HepG2 (cell line): Measurements from ENCODE around the gene DAG1. TPM values are rescaled to one million over a fixed set of nuclear protein-coding genes. Genes with fewer than 3 reads are reported as not detected.

ENCODE experiments used
- ARID2 ChIP-seq: sonication (generic); formaldehyde crosslinking; IDR thresholded peaks from 2 replicates; pipeline ENCODE4 v1.8.1; 2022; ENCODE audit warnings: mild to moderate bottlenecking, missing genetic modification reagents, borderline replicate concordance
- FOXA3 ChIP-seq: IDR thresholded peaks from 2 replicates; pipeline ENCODE4 v1.6.1; 2016; ENCODE audit warnings: missing genetic modification reagents, missing compliant biosample characterization
- GATA4 ChIP-seq: sonication (generic); IDR thresholded peaks from 2 replicates; pipeline ENCODE4 v1.6.1; 2016; ENCODE audit warnings: antibody characterized with exemption, low read depth, borderline replicate concordance
- HDAC6 ChIP-seq: fragments of 200-600 bp; sonication (generic); IDR thresholded peaks from 2 replicates; pipeline ENCODE4 v1.7.0; 2017; ENCODE audit warnings: mild to moderate bottlenecking, antibody characterized with exemption, low read length, low read depth
- HNF4G ChIP-seq, 2 experiments: sonication (generic) in 1 of 2; formaldehyde crosslinking in 1 of 2; IDR thresholded peaks; 2 replicates each; pipeline versions ENCODE4 v1.4.0 to v1.6.1; 2011 to 2020; ENCODE audit warnings: borderline replicate concordance in 2 of 2, low read depth in 2 of 2, mild to moderate bottlenecking in 2 of 2, low read length in 1 of 2, missing genetic modification reagents in 1 of 2, moderate library complexity in 1 of 2
- KMT2B ChIP-seq: IDR thresholded peaks from 2 replicates; pipeline ENCODE4 v1.6.1; 2016; ENCODE audit warnings: missing genetic modification reagents, missing compliant biosample characterization
- MAZ ChIP-seq, 2 experiments: sonication (generic) in 1 of 2; formaldehyde crosslinking in 1 of 2; IDR thresholded peaks; 2 replicates each; pipeline versions ENCODE4 v1.5.0 to v1.6.1; 2012 to 2020; ENCODE audit warnings: low read depth in 2 of 2, mild to moderate bottlenecking in 2 of 2, borderline replicate concordance in 1 of 2, improper control_type of control experiment in 1 of 2, low read length in 1 of 2, missing genetic modification reagents in 1 of 2, moderate library complexity in 1 of 2
- MED8 ChIP-seq: sonication (generic); formaldehyde crosslinking; IDR thresholded peaks from 2 replicates; pipeline ENCODE4 v1.8.1; 2023; ENCODE audit warnings: mild to moderate bottlenecking, missing genetic modification reagents; ENCODE audit not compliant: insufficient replicate concordance
- PCBP1 ChIP-seq: fragments of 200-400 bp; formaldehyde crosslinking; IDR thresholded peaks from 2 replicates; pipeline ENCODE4 v1.6.1; 2017; ENCODE audit warnings: mild to moderate bottlenecking, low read depth, low read length, borderline replicate concordance
- RARG ChIP-seq: sonication (generic); formaldehyde crosslinking; IDR thresholded peaks from 2 replicates; pipeline ENCODE4 v1.4.0; 2020; ENCODE audit warnings: low read depth, mild to moderate bottlenecking, missing genetic modification reagents
- THAP11 ChIP-seq: IDR thresholded peaks from 2 replicates; pipeline ENCODE4 v1.6.1; 2016; ENCODE audit warnings: missing biosample characterization, missing genetic modification reagents
- ZEB1 ChIP-seq: IDR thresholded peaks from 2 replicates; pipeline ENCODE4 v1.6.1; 2012; ENCODE audit warnings: mild to moderate bottlenecking, low read depth, inconsistent platforms; ENCODE audit not compliant: insufficient replicate concordance
- ZNF326 ChIP-seq: sonication (generic); formaldehyde crosslinking; IDR thresholded peaks from 2 replicates; pipeline ENCODE4 v1.4.0; 2020; ENCODE audit warnings: missing genetic modification reagents, borderline replicate concordance
- ZNF337 ChIP-seq: sonication (generic); formaldehyde crosslinking; IDR thresholded peaks from 2 replicates; pipeline ENCODE4 v1.5.1; 2020; ENCODE audit warnings: missing genetic modification reagents, low read depth, mild to moderate bottlenecking, borderline replicate concordance
- ZNF451 ChIP-seq: sonication (generic); formaldehyde crosslinking; IDR thresholded peaks from 2 replicates; pipeline ENCODE4 v1.5.0; 2020; ENCODE audit warnings: mild to moderate bottlenecking, missing genetic modification reagents
- ZNF790 ChIP-seq: sonication (generic); formaldehyde crosslinking; IDR thresholded peaks from 2 replicates; pipeline ENCODE4 v1.8.0; 2022; ENCODE audit warnings: missing genetic modification reagents, mild to moderate bottlenecking, borderline replicate concordance
- polyA plus RNA-seq, 8 experiments: library from polyadenylated mRNA; depleted of rRNA in 3 of 8; stranded (reverse) in 7 of 8; unstranded in 1 of 8; fragments of >200 nt; fragmentation: Illumina TruSeq in 4 of 8; extraction: Trizol in 4 of 8; gene quantifications; 2 replicates each; pipeline versions ENCODE4 v1.2.1 to v1.2.3, GENCODE V29; 2011 to 2016; ENCODE audit warnings: low read depth in 4 of 8, missing spikeins in 1 of 8, mixed read lengths in 1 of 8; ENCODE audit not compliant: insufficient read depth in 1 of 8
- total RNA-seq, 5 experiments: library from RNA; depleted of rRNA; stranded (reverse); fragments of >200 nt; fragmentation: Illumina TruSeq; extraction: Trizol; gene quantifications; 2 replicates each; pipeline ENCODE4 v1.2.3, GENCODE V29; 2016; ENCODE audit warnings: low read depth in 1 of 5
- TF ChIP-seq, protein P1 (sequence below): sonication (generic); formaldehyde crosslinking; IDR thresholded peaks from 2 replicates; pipeline ENCODE4 v1.4.0; 2020; ENCODE audit warnings: low read depth, mild to moderate bottlenecking, missing genetic modification reagents
- TF ChIP-seq, protein P2 (sequence below): sonication (generic); formaldehyde crosslinking; IDR thresholded peaks from 2 replicates; pipeline ENCODE4 v1.8.0; 2022; ENCODE audit warnings: mild to moderate bottlenecking, missing genetic modification reagents, moderate library complexity
- TF ChIP-seq, protein P3 (sequence below): sonication (generic); formaldehyde crosslinking; IDR thresholded peaks from 2 replicates; pipeline ENCODE4 v1.4.0; 2020; ENCODE audit warnings: missing genetic modification reagents, mild to moderate bottlenecking, borderline replicate concordance
- TF ChIP-seq, protein P4 (sequence below): sonication (generic); formaldehyde crosslinking; IDR thresholded peaks from 2 replicates; pipeline ENCODE4 v1.4.0; 2020; ENCODE audit warnings: mild to moderate bottlenecking, missing genetic modification reagents, borderline replicate concordance

DAG1 gene
- total and polyA plus RNA-seq, 2 of the 13 experiments (the other 11 are each of a cell fraction or from before 2014, with no cell fraction given), result 47.3 to 50.4 TPM

DNA sequence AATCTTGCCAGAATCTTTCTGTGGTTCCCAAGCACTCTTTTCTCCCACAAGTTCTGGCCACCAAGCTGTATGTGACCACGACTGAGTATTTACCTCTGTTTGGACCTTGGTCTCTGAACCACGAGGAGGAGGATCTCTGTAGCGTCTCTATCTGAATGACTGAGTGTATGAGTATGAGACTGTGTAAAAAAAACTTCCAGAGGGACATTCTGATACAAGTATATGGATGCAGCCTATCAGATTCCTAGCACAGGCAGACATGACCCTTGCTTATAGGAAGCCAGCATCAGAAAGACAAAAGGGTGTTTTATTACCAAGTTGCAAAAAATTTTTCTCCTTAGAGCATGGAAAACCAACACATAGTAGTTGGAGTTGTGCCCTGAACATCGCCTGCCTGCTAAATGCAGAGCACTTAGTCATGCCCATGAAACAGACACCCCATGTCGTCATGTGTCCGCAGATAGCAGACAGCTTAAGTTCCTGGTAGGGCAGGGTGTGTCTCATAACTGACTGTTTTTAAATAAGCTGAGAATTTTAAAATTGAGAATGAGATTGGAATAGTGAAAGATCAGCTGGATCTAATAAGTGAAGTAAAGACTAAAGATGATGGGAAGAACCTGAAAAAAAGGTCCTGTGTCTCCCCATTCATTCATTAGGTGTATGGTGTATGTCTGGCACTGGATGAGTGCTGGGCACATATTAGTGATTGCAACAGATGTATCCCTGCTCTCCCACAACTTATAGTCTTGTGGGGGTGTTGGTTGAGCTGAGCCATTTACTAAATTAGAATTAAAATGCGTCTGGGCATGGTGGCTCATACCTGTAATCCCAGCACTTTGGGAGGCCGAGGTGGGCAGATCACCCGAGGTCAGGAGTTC lies 30.9 kb downstream of the DAG1 start (continued):
- TF ChIP-seq, protein P1, sequence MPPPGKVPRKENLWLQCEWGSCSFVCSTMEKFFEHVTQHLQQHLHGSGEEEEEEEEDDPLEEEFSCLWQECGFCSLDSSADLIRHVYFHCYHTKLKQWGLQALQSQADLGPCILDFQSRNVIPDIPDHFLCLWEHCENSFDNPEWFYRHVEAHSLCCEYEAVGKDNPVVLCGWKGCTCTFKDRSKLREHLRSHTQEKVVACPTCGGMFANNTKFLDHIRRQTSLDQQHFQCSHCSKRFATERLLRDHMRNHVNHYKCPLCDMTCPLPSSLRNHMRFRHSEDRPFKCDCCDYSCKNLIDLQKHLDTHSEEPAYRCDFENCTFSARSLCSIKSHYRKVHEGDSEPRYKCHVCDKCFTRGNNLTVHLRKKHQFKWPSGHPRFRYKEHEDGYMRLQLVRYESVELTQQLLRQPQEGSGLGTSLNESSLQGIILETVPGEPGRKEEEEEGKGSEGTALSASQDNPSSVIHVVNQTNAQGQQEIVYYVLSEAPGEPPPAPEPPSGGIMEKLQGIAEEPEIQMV (CRISPR knock-in tag), result no peak
- TF ChIP-seq THAP11 (CRISPR knock-in tag) (peak; percentile 19; the same call in 1 of the 2 replicates), ZNF326 (CRISPR knock-in tag) (no peak), GATA4 (no peak), ZNF790 (CRISPR knock-in tag) (no peak), ZEB1 (no peak), ZNF451 (CRISPR knock-in tag) (no peak), PCBP1 (no peak), MAZ (IDR thresholded peaks at IDR 0.05; ENCODE audit: borderline replicate concordance, low read depth, low read length) (no peak), MAZ (CRISPR knock-in tag; IDR thresholded peaks at IDR 0.05; ENCODE audit: low read depth) (no peak), KMT2B (CRISPR knock-in tag) (no peak), MED8 (CRISPR knock-in tag) (no peak), HNF4G (IDR thresholded peaks at IDR 0.05; ENCODE audit: borderline replicate concordance, low read depth, low read length) (peak; percentile 77; the same call in 1 of the 2 replicates), HNF4G (CRISPR knock-in tag; IDR thresholded peaks at IDR 0.05; ENCODE audit: borderline replicate concordance, low read depth) (peak; percentile 30; the same call in 1 of the 2 replicates), FOXA3 (CRISPR knock-in tag) (peak; percentile 71), HDAC6 (no peak), ARID2 (CRISPR knock-in tag) (no peak), ZNF337 (CRISPR knock-in tag) (no peak), RARG (CRISPR knock-in tag) (no peak)
- TF ChIP-seq, protein P2, sequence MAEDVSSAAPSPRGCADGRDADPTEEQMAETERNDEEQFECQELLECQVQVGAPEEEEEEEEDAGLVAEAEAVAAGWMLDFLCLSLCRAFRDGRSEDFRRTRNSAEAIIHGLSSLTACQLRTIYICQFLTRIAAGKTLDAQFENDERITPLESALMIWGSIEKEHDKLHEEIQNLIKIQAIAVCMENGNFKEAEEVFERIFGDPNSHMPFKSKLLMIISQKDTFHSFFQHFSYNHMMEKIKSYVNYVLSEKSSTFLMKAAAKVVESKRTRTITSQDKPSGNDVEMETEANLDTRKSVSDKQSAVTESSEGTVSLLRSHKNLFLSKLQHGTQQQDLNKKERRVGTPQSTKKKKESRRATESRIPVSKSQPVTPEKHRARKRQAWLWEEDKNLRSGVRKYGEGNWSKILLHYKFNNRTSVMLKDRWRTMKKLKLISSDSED (CRISPR knock-in tag), result no peak
- TF ChIP-seq, protein P3, sequence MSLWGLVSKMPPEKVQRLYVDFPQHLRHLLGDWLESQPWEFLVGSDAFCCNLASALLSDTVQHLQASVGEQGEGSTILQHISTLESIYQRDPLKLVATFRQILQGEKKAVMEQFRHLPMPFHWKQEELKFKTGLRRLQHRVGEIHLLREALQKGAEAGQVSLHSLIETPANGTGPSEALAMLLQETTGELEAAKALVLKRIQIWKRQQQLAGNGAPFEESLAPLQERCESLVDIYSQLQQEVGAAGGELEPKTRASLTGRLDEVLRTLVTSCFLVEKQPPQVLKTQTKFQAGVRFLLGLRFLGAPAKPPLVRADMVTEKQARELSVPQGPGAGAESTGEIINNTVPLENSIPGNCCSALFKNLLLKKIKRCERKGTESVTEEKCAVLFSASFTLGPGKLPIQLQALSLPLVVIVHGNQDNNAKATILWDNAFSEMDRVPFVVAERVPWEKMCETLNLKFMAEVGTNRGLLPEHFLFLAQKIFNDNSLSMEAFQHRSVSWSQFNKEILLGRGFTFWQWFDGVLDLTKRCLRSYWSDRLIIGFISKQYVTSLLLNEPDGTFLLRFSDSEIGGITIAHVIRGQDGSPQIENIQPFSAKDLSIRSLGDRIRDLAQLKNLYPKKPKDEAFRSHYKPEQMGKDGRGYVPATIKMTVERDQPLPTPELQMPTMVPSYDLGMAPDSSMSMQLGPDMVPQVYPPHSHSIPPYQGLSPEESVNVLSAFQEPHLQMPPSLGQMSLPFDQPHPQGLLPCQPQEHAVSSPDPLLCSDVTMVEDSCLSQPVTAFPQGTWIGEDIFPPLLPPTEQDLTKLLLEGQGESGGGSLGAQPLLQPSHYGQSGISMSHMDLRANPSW (CRISPR knock-in tag), result no peak
- TF ChIP-seq, protein P4, sequence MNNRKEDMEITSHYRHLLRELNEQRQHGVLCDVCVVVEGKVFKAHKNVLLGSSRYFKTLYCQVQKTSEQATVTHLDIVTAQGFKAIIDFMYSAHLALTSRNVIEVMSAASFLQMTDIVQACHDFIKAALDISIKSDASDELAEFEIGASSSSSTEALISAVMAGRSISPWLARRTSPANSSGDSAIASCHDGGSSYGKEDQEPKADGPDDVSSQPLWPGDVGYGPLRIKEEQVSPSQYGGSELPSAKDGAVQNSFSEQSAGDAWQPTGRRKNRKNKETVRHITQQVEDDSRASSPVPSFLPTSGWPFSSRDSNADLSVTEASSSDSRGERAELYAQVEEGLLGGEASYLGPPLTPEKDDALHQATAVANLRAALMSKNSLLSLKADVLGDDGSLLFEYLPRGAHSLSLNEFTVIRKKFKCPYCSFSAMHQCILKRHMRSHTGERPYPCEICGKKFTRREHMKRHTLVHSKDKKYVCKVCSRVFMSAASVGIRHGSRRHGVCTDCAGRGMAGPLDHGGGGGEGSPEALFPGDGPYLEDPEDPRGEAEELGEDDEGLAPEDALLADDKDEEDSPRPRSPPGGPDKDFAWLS (CRISPR knock-in tag), result no peak
